ENCODE data around the gene FAM117B.

DNA sequence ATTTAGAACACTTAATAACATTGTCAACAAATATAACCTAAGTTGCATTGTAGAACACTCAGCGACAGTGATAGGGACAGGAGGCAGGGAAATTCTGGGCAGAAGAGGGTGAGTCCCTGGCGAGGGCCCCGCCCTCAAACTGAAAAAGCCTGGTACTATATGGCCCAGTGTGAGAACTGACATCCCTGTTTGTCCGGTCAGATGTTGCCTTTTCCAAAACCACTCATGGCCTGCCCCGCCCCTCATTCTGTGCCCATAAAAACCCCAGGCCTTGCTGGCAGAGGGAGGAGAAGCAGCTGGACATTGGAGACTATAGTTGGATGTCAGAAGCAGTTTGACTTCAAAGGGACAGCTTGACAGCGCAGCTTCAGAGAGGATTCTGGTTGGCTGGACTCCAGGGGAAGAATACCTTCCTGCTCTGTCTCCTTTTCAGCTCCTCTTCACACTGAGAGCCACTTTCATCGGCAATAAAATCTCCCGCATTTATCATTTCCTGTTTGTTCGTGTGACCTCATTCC lies 47.0 kb downstream of the FAM117B start:
- TF ChIP-seq, protein P1, sequence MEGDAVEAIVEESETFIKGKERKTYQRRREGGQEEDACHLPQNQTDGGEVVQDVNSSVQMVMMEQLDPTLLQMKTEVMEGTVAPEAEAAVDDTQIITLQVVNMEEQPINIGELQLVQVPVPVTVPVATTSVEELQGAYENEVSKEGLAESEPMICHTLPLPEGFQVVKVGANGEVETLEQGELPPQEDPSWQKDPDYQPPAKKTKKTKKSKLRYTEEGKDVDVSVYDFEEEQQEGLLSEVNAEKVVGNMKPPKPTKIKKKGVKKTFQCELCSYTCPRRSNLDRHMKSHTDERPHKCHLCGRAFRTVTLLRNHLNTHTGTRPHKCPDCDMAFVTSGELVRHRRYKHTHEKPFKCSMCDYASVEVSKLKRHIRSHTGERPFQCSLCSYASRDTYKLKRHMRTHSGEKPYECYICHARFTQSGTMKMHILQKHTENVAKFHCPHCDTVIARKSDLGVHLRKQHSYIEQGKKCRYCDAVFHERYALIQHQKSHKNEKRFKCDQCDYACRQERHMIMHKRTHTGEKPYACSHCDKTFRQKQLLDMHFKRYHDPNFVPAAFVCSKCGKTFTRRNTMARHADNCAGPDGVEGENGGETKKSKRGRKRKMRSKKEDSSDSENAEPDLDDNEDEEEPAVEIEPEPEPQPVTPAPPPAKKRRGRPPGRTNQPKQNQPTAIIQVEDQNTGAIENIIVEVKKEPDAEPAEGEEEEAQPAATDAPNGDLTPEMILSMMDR (IDR thresholded peaks at IDR 0.05), result no peak
- no peak for TF ChIP-seq POLR2A (IDR thresholded peaks at IDR 0.05)

Measured in esophagus squamous epithelium (tissue), 4 donors.